Thyroid gland (tissue), 4 donors: ENCODE data around the gene DCXR. TPM values are rescaled to one million over a fixed set of nuclear protein-coding genes. Genes with fewer than 3 reads are reported as not detected.

Source experiments
- DNase-seq, 2 donors: peaks; one replicate each; pipeline ENCODE4 v3.0.0-alpha.2; 2019
- H3K27ac ChIP-seq, 3 donors: fragments of 200-600 bp; sonication (generic); 1 replicate in 2 of 3; 2 replicates in 1 of 3; pipeline ENCODE4 v1.5.1; 2016 to 2019; ENCODE audit warnings: mild to moderate bottlenecking in 1 of 3, moderate library complexity in 1 of 3
- H3K27me3 ChIP-seq: fragments of 200-600 bp; sonication (generic); one replicate; pipeline ENCODE4 v1.5.1; 2019
- H3K36me3 ChIP-seq, 2 donors: fragments of 200-600 bp; sonication (generic); one replicate each; pipeline ENCODE4 v1.5.1; 2016 to 2019
- H3K4me1 ChIP-seq, 2 donors: fragments of 200-600 bp; sonication (generic); one replicate each; pipeline ENCODE4 v1.5.1; 2017 to 2019
- H3K4me3 ChIP-seq, 3 donors: fragments of 200-600 bp; sonication (generic); replicated peaks in 1 of 3; 1 replicate in 2 of 3; 2 replicates in 1 of 3; pipeline ENCODE4 v1.5.1; 2016; ENCODE audit warnings: mild to moderate bottlenecking in 1 of 3
- H3K9me3 ChIP-seq: fragments of 200-600 bp; sonication (generic); one replicate; pipeline ENCODE4 v1.5.1; 2017
- CTCF ChIP-seq, 6 experiments: fragments of 200-600 bp in 3 of 6; fragments of 450-650 bp in 3 of 6; sonication (generic) in 3 of 6; IDR thresholded peaks; one replicate each; pipeline ENCODE4 v1.5.1; 2016 to 2019; ENCODE audit warnings: antibody characterized with exemption in 6 of 6, mild to moderate bottlenecking in 2 of 6, inconsistent platforms in 1 of 6, moderate library complexity in 1 of 6
- POLR2A ChIP-seq, 2 donors: fragments of 450-650 bp; IDR thresholded peaks; one replicate each; pipeline ENCODE4 v1.6.1; 2017; ENCODE audit warnings: antibody characterized with exemption in 2 of 2, mild to moderate bottlenecking in 2 of 2, moderate library complexity in 1 of 2
- WGBS, 2 donors: methylation state at CpG; one replicate each; pipeline ENCODE4 v1.1.5; 2017; 5-methylcytosine and 5-hydroxymethylcytosine counted together
- intact Hi-C: fragments of 100-400 bp; cut with DNase I; formaldehyde crosslinking; loops from one replicate; pipeline ENCODE4 v1.15.1; 2023
- total RNA-seq, 4 donors: library from RNA; depleted of rRNA; stranded (reverse); fragments of >200 nt; gene quantifications; one replicate each; pipeline ENCODE4 v1.2.3, GENCODE V29; 2016

Gene DCXR
- total RNA-seq, 4 donors from 2014 or later, result 88.6 to 161 (median 114) TPM

GRCh38 chr17:82018989-82019689 is 18.4 kb downstream of the DCXR start:
- Histone ChIP-seq H3K36me3 (no peaks in the 10 kb centered on the region), H3K4me1 (peaks cover 20 to 21% of the 10 kb centered on the region in 2 donors), H3K27me3 (no peaks in the 10 kb centered on the region), H3K27ac (no peak overlapping the region), H3K9me3 (no peaks in the 10 kb centered on the region), H3K4me3 (no peak overlapping the region)
- intact Hi-C loops, result no loop called here
- 85 to 91% methylated on average over 14 to 18 of the region's 33 CpGs for WGBS, 2 donors
- no peak for DNase-seq
- no peak for TF ChIP-seq POLR2A (IDR thresholded peaks at IDR 0.05)
- TF ChIP-seq CTCF (IDR thresholded peaks at IDR 0.05), result no peak

DNA sequence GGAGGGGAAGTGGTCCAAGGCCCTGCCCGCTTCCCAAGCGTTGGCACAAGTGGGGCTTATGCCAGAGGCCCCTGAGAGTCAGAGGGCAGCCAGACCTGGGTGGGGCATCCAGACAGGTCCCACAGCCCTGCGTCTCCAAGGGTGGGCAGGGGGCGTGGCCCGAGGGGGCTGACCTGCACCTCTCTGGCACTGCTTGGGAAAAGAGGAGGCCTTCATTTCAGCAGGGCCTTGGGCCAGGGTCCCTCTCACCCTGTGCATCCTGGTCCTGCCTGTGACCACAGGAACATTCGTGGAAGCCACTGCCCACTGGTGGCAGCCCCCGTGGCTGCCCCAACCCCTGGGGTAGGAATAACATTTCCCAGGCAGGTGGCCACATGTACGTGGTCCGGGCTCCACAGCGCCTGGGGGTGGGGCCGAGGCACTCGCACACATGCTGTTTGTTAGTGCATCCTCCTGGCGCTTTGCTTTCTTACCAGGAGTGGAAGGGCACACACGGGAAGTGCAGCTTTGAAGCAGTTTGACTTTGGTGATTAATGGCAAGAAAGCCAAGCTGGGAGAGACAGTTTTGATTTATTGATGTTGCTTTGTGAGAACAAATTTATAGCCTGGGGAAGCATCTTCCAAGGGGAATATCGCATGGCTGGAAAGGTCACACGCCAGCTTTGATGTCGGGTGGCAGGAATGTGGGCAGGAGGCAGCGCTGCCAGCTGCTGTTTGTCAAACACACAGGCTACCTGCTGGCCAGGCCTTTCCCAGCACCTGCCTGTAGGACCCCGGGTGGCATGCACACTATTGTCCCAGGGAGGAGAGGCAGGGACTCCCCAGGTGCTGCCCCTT is 19.1 kb downstream of the DCXR start:
- intact Hi-C loops, result no loop called here
- H3K27ac ChIP-seq, result no peak overlapping the region
- H3K4me1 ChIP-seq, result peaks cover 12 to 13% of the 10 kb centered on the region in 2 donors
- H3K4me3 ChIP-seq, result no peak overlapping the region
- TF ChIP-seq CTCF (IDR thresholded peaks at IDR 0.05) (no peak), POLR2A (IDR thresholded peaks at IDR 0.05) (no peak)
- H3K9me3 ChIP-seq, result no peaks in the 10 kb centered on the region
- no peak for DNase-seq
- H3K36me3 ChIP-seq, result no peaks in the 10 kb centered on the region
- H3K27me3 ChIP-seq, result no peaks in the 10 kb centered on the region
- 78 to 86% methylated on average over 14 to 16 of the region's 19 CpGs for WGBS, 2 donors

- WGBS, 2 donors, result 86 to 89% methylated on average over 6 to 10 of the region's 13 CpGs
- DNase-seq, result no peak
- no peak overlapping the region for H3K27ac ChIP-seq
- H3K4me3 ChIP-seq, result no peak overlapping the region
- no peaks in the 10 kb centered on the region for H3K27me3 ChIP-seq
- intact Hi-C loops, result no loop called here
- TF ChIP-seq CTCF (IDR thresholded peaks at IDR 0.05) (no peak), POLR2A (IDR thresholded peaks at IDR 0.05) (no peak)
- no peaks in the 10 kb centered on the region for H3K9me3 ChIP-seq
- peaks cover 12 to 13% of the 10 kb centered on the region in 2 donors for H3K4me1 ChIP-seq
- no peaks in the 10 kb centered on the region for H3K36me3 ChIP-seq
Measured at GRCh38 chr17:82017612-82018151, 19.8 kb downstream of the DCXR start.

DNA sequence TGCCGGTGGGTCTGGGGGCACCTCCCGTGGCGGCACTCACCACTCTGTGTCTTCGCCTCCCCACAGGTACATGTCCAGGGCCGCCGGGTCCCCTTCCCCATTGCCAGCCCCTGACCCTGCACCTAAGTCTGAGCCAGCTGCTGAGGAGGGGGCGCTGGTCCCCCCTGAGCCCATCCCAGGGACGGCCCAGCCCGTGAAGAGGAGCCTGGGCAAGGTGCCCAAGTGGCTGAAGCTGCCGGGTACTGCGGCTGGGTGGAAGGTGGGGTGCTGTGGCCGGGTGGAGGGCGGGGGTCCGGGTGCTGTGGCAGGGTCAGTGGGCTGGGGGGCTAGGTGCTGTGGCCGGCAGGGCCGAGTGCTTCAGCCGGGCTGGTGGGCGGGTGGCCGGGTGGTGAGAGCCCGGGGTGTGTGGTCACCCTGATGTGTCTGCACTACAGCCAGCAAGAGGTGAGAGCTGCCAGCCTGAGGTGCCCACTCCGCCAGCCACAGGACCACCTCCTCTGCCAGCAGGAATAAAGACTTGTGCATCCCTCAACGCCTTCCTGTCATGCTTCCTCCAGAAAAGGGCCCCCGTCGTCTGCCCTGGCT is 20.5 kb downstream of the DCXR start:
- H3K27ac ChIP-seq, result no peak overlapping the region
- TF ChIP-seq CTCF (IDR thresholded peaks at IDR 0.05) (no peak), POLR2A (IDR thresholded peaks at IDR 0.05) (no peak)
- peaks cover 8 to 9% of the 10 kb centered on the region in 2 donors for H3K4me1 ChIP-seq
- no peaks in the 10 kb centered on the region for H3K9me3 ChIP-seq
- intact Hi-C loops, result no loop called here
- WGBS, 2 donors, result 85 to 89% methylated on average over 8 to 21 of the region's 24 CpGs
- no peak overlapping the region for H3K4me3 ChIP-seq
- no peak for DNase-seq
- H3K36me3 ChIP-seq, result no peaks in the 10 kb centered on the region
- H3K27me3 ChIP-seq, result no peaks in the 10 kb centered on the region
